ENCODE measurements around the gene SH3BP1. TPM values are rescaled to one million over a fixed set of nuclear protein-coding genes. Genes with fewer than 3 reads are reported as not detected.
"Not testable (repeated sequence)": the region's sequence is repeated elsewhere in the genome, so short reads cannot be mapped to it uniquely, and the experiment has no call there.

Gene SH3BP1
- total RNA-seq, 6 experiments from 2014 or later, result 1.6 to 4.8 (median 2.8) TPM

- intact Hi-C loops (cut with DNase I), result loop anchor here in 1 of 2 donors (10.0 kb wide), 1 partner anchor 49 kb away; no protein-coding TSS in a partner anchor
- no peaks in the 10 kb centered on the region for H3K9me3 ChIP-seq
Measured at GRCh38 chr22:37686002-37686982, 46.8 kb downstream of the SH3BP1 start, which contains the start of gene NOL12. NOL12 (plus strand) TSS chr22:37686343; CDS start chr22:37686393, 50 bp downstream.

DNA sequence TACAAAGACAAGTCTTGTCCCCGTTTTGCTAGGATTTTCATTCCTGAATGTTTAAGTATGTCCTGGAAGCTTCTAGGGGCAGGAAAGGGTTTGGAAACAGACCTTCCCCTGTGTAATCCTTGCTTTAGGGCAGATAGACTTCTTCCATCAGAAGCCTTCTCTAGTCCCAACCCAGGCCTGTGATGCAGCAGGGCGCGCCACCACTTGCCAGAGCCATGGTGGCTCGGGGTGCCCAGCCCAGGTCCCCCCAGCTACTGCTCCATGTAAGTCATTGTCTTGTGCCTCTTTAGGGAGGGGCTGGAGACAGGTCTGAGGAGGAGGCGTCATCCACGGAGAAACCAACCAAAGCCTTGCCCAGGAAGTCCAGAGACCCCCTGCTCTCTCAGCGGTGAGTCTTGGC lies 50.9 kb downstream of the SH3BP1 start:
- no peak for DNase-seq
- no peaks in the 10 kb centered on the region for H3K27me3 ChIP-seq
- 90% methylated on average over 1 of the region's 7 CpGs for WGBS (ENCODE audit: insufficient coverage, low coverage, low lambda C conversion rate, missing lambda C conversion rate)
- H3K36me3 ChIP-seq, result peaks cover 0 to 43% (median 12%) of the 10 kb centered on the region in 4 donors
- intact Hi-C loops (cut with DNase I), result no loop called here
- peaks cover 0 to 17% (median 8%) of the 10 kb centered on the region in 4 donors for H3K4me1 ChIP-seq
- H3K27ac ChIP-seq, result no peak overlapping the region
- TF ChIP-seq POLR2A (IDR thresholded peaks at IDR 0.05), result no peak
- TF ChIP-seq, protein P1, sequence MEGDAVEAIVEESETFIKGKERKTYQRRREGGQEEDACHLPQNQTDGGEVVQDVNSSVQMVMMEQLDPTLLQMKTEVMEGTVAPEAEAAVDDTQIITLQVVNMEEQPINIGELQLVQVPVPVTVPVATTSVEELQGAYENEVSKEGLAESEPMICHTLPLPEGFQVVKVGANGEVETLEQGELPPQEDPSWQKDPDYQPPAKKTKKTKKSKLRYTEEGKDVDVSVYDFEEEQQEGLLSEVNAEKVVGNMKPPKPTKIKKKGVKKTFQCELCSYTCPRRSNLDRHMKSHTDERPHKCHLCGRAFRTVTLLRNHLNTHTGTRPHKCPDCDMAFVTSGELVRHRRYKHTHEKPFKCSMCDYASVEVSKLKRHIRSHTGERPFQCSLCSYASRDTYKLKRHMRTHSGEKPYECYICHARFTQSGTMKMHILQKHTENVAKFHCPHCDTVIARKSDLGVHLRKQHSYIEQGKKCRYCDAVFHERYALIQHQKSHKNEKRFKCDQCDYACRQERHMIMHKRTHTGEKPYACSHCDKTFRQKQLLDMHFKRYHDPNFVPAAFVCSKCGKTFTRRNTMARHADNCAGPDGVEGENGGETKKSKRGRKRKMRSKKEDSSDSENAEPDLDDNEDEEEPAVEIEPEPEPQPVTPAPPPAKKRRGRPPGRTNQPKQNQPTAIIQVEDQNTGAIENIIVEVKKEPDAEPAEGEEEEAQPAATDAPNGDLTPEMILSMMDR (IDR thresholded peaks at IDR 0.05), result no peak
- no peaks in the 10 kb centered on the region for H3K9me3 ChIP-seq
- no peak overlapping the region for H3K4me3 ChIP-seq
- ATAC-seq, result no peak

More at GRCh38 chr22:37686002-37686982, 46.8 kb downstream of the SH3BP1 start, which contains the start of gene NOL12:
- H3K4me3 ChIP-seq, result peak within 1 kb of the TSS; percentile 78 to 99 (median 88)
- peaks cover 0 to 29% (median 13%) of the 10 kb centered on the region in 4 donors for H3K4me1 ChIP-seq
- TF ChIP-seq, protein P1 (IDR thresholded peaks at IDR 0.05), result peak in 1 of 4 donors; percentile 5
- TF ChIP-seq POLR2A (IDR thresholded peaks at IDR 0.05), result peak; percentile 32
- peak; percentile 86 to 91 (median 88) for ATAC-seq
- 3% methylated on average over 30 of the region's 62 CpGs for WGBS (ENCODE audit: insufficient coverage, low coverage, low lambda C conversion rate, missing lambda C conversion rate)
- H3K27me3 ChIP-seq, result no peaks in the 10 kb centered on the region
- H3K27ac ChIP-seq, result peak within 1 kb of the TSS; percentile 75 to 85 (median 82)
- H3K36me3 ChIP-seq, result peaks cover 0 to 27% (median 2%) of the 10 kb centered on the region in 4 donors
- peak; percentile 78 to 87 (median 84) for DNase-seq

DNA sequence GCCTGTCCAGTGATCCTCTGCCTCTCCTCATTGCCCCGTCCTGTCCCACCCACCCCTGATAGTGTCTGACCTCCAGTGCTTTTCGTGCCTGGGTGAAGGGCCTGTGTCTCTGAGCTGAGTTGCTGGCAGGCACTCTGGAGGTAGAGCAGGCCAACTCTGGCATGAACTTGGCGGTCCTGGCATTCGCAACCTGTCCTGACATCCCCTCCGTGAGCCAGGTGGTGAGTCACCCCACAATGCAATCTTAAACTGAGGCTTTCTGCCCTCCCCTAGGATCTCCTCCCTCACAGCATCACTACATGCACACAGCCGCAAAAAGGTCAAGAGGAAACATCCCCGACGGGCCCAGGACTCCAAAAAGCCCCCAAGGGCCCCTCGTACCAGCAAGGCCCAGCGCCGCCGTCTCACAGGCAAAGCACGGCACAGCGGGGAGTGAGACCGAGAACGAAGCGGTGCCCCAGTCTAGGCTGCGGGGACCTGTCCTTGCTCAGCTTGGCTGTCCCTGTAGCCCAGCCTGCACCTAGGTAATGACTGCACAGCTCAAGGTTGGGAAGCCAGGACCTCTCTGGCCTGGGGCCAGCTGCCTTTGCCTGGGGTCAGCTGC lies 51.5 kb downstream of the SH3BP1 start:
- H3K27ac ChIP-seq, result no peak overlapping the region
- peaks cover 0 to 11% (median 5%) of the 10 kb centered on the region in 4 donors for H3K4me1 ChIP-seq
- TF ChIP-seq POLR2A (IDR thresholded peaks at IDR 0.05), result no peak
- TF ChIP-seq, protein P1 (IDR thresholded peaks at IDR 0.05), result no peak
- WGBS (ENCODE audit: insufficient coverage, low coverage, low lambda C conversion rate, missing lambda C conversion rate), result 96% methylated on average over 9 of the region's 18 CpGs
- intact Hi-C loops (cut with DNase I), result no loop called here
- H3K4me3 ChIP-seq, result no peak overlapping the region
- peaks cover 0 to 43% (median 12%) of the 10 kb centered on the region in 4 donors for H3K36me3 ChIP-seq
- ATAC-seq (no peak), DNase-seq (no peak)
- no peaks in the 10 kb centered on the region for H3K27me3 ChIP-seq
- no peaks in the 10 kb centered on the region for H3K9me3 ChIP-seq

DNA sequence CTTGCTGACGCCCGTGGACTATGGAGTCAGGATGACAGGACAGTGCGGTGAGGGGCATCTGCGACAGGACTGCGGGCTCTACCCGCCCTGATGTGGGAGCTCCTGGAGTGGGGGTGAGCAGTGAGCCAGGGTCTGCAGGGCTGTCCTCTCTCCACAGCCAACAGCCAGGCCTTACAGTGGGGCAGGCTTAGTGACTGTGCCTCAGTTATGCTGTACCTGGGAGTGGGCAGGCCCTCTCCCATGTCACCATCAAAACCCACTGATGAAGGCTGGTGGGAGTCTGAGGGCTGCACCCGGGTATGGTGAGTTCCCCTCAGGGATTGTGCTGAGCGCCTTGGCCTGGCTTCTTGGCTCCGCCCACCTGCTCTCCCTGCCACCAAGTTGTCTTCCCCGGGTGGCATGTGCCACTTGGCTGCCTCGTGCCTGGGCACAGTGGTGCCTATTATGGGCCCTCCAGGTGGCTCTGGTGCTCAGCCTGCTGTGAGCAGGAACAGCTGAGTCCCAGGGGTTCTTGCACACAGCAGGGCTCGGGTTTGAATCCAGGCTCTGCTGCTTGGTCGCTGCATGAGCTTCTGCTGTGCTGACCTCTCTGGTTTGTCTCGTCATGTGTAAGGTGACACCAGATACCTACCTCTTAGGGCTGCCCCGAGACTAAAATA lies 53.3 kb downstream of the SH3BP1 start:
- H3K36me3 ChIP-seq, result peaks cover 0 to 43% (median 12%) of the 10 kb centered on the region in 4 donors
- H3K9me3 ChIP-seq, result no peaks in the 10 kb centered on the region
- WGBS (ENCODE audit: insufficient coverage, low coverage, low lambda C conversion rate, missing lambda C conversion rate), result 86% methylated on average over 4 of the region's 15 CpGs
- intact Hi-C loops (cut with DNase I), result no loop called here
- DNase-seq (no peak), ATAC-seq (no peak)
- no peak overlapping the region for H3K27ac ChIP-seq
- TF ChIP-seq, protein P1 (IDR thresholded peaks at IDR 0.05), result no peak
- no peak for TF ChIP-seq POLR2A (IDR thresholded peaks at IDR 0.05)
- H3K27me3 ChIP-seq, result no peaks in the 10 kb centered on the region
- no peaks in the 10 kb centered on the region for H3K4me1 ChIP-seq
- H3K4me3 ChIP-seq, result no peak overlapping the region

DNA sequence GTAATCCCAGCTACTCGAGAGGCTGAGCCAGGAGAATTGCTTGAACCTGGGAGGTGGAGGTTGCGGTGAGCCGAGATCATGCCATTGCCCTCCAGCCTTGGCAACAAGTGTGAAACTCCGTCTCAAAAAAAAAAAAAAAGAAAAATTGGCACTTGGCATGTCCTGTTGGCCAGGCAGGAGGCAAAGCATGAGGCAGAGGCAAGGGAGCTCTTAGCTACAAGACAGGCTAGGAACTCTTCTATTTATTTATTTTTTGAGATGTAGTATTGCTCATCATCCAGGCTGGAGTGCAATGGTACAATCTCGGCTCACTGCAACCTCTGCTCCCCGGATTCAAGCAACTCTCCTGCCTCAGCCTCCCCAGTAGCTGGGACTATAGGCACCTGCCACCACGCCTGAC lies 54.7 kb downstream of the SH3BP1 start:
- H3K4me1 ChIP-seq; ATAC-seq; intact Hi-C loops (cut with DNase I); H3K27me3 ChIP-seq; DNase-seq; H3K4me3 ChIP-seq; H3K9me3 ChIP-seq; H3K27ac ChIP-seq: not testable (repeated sequence)
- peaks cover 0 to 33% (median 10%) of the 10 kb centered on the region in 4 donors for H3K36me3 ChIP-seq
- 81% methylated on average over 3 of the region's 7 CpGs for WGBS (ENCODE audit: insufficient coverage, low coverage, low lambda C conversion rate, missing lambda C conversion rate)

- DNase-seq; H3K27ac ChIP-seq; intact Hi-C loops (cut with DNase I); H3K4me3 ChIP-seq; H3K4me1 ChIP-seq; H3K9me3 ChIP-seq; ATAC-seq; H3K27me3 ChIP-seq: not testable (repeated sequence)
- H3K36me3 ChIP-seq, result peaks cover 0 to 17% (median 10%) of the 10 kb centered on the region in 4 donors
- 63% methylated on average over 12 of the region's 13 CpGs for WGBS (ENCODE audit: insufficient coverage, low coverage, low lambda C conversion rate, missing lambda C conversion rate)
Measured at GRCh38 chr22:37696260-37696656, 56.8 kb downstream of the SH3BP1 start.

Measured in right lobe of liver (tissue), 6 donors.